HG03565 (cell line): ENCODE results near the gene RELA.
"Not testable (repeated sequence)": the region's sequence is repeated elsewhere in the genome, so short reads cannot be mapped to it uniquely, and the experiment has no call there.

Source experiments
- ATAC-seq: cut with Tn5 transposase; IDR thresholded peaks from one replicate; pipeline ENCODE4 v1.9.1; 2021; ENCODE audit warnings: mild to moderate bottlenecking, moderate library complexity; ENCODE audit not compliant: unreplicated experiment

RELA gene

DNA sequence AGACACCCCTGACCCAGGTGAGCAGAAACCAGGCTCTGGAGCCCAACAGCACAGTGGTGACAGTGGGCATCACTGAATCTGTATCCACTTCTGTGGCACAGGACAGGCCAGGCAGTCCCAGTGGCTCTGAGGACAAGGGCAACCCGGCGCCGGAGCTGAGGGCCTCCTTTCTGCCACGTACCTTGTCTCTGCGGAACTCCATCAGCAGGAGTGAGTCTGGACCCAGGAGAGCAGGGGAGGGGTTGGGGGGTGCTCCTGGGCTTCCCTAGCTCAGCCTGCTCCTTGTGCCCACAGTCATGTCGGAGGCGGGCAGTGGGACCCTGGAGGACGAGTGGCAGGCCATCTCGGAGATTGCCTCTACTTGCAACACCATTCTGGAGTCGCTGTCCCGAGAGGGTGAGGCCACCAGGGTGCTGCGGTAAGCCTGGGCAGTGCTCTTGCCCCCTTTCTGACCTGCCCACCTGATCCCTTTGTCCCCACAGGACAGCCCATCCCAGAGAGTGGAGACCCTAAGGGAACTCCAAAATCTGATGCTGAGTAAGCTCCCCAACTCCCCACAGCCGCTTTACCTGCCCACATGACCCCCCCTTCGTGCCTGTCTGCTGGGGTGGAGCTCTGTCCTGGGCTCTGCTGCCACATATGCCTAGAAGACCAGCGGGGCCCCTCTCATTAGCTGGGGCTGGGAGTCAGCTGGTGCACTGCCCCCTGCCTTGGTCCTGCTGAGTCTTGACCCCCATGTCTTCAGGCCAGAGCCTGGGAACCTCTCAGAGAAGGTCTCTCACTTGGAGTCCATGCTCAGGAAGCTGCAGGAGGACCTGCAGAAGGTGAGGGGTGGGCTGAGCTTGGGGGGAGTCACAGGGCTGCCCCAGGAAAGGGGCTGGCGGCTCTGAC, 12.8 kb downstream of the RELA start:
- no peak for ATAC-seq

DNA sequence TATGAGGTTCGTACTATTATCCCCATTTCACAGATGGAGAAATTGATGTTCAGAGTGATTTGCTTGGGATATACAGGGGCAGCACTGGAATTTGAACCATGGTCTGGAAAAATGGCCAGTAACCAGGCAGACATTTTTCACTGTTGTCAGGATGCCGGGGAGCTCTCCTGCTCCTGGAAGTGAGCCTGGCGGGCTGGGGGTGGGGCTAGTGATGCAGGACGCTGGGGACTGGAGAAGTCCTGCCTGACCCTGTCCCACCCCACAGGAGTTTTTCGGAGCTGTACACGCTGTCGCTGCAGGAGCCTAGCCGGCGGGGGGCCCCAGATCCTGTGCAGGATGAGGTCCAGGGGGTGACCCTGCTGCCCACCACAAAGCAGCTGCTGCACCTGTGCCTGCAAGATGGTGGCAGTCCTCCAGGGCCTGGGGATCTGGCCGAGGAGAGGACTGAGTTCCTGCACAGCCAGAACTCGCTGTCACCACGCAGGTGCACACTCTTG, 13.7 kb downstream of the RELA start:
- no peak for ATAC-seq

DNA sequence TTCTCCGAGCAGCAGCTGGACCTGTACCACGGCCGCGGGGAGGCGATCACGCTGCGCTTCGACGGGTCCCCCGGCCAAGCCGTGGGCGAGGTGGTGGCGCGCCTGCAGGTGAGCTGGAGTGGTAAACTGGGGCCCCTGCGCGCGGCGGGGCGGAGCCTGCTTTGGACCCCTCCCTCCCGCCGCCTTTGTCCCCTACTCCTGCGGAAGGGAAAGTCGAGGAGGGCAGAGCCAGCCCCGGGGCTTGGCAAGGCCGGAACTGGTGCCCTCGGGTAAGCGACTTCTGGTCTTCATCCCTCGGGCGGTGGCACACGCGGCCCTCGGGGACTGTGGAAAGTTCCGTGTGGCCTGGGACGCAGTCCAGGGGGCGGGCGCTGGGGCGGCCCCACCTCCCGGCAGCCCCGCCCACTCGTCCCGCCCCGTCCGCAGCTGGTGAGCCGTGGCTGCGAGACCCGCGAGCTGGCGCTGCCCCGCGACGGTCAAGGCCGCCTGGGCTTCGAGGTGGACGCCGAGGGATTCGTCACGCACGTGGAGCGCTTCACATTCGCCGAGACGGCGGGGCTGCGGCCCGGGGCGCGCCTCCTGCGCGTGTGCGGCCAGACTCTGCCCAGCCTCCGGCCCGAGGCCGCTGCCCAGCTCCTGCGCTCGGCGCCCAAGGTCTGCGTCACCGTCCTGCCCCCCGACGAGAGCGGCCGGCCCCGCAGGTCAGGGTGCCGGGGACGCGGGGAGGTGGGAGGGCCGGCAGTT, 15.6 kb downstream of the RELA start:
- no peak for ATAC-seq

DNA sequence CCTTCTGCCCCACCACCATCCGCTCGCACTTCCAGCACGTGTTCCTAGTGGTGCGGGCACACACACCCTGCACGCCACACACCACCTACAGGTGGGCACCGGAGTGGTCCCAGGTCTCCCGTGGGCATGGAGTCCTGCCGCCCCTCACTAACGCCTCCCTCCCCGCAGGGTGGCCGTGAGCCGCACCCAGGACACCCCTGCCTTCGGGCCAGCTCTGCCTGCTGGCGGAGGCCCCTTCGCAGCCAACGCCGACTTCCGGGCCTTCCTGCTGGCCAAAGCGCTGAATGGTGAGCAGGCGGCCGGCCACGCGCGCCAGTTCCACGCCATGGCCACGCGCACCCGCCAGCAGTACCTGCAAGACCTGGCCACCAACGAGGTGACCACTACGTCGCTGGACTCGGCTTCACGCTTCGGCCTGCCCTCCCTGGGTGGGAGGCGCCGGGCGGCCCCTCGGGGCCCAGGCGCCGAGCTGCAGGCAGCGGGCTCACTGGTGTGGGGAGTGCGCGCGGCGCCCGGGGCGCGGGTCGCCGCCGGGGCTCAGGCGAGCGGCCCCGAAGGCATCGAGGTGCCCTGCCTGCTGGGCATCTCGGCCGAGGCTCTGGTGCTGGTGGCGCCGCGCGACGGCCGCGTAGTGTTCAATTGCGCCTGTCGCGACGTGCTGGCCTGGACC, 16.3 kb downstream of the RELA start:
- no peak for ATAC-seq

DNA sequence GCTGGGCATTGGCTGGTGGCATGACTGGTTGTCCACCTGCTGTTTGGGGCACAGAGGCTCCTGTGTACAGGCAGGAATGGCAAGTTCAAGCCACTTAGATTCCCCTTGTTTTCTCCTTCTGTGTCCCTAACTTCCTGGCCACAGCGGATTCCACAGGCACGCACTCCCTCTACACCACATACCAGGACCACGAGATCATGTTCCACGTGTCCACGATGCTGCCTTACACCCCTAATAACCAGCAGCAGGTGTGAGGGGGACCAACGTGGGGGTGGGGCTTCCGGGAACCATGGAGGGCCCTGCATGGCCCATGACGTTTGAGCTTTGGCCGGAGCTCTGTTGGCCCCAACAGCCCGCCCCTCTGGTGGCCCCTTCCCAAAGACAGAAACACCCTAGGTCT, 17.0 kb downstream of the RELA start:
- ATAC-seq = no peak

DNA sequence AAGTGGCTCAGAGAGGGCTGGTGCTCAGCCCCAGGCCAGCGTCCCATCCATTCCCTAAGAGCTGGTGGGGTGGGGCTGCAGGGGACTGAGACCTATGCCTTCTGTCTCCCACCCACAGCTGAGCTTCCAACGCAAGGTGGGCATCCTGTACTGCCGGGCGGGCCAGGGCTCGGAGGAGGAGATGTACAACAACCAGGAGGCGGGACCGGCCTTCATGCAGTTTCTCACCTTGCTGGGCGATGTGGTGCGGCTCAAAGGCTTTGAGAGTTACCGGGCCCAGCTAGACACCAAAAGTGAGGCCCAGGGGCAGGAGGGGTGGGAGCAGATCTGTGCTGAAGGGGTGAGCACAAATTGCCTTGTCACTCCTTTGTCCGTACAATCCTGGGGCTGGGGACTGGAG, 17.9 kb downstream of the RELA start:
- no peak for ATAC-seq

DNA sequence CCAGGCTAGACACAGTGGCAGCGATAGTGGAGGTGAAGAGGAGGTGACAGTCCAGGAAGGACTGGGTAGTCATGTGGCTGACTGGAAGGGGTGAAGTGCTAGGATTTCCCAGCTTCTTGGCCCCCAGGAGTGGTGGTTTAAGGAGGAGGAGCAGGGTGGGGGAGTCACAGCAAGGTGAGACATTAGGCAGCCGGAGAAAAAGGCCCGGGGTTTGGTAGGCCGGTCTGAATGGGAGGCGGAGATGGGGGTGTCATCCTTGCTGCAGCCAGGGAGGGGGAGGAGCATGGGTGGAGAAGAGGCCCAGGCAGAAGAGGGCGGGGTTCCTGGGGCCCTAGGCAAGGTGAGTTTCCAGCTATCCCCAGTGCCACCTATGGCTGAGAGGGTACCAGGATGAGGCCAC, 18.7 kb downstream of the RELA start:
- no peak for ATAC-seq

DNA sequence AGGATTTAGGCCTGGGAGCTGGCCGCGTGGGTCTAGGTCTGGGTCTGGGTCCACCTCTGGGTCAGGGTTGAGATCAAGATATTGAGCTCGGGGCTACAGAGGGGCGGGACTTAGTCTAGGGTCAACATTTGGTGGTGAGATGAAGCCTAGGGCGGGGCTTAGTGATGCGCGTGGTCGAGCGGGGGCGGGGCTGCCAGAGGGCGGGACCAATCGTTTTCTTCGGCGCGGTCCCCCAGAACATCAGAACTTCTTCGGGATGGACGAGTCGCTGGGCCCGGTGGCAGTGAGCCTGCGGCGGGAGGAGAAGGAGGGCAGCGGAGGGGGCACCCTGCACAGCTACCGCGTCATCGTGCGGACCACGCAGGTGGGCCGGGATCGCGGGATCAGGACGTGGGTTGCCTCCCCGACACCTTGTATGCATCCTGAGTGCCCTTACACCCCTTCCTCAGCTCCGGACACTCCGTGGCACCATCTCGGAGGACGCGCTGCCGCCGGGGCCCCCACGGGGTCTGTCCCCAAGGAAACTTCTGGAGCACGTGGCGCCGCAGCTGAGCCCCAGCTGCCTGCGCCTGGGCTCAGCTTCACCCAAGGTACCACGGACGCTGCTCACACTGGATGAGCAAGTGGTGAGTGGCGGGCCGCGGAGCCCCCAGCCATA, 20.6 kb downstream of the RELA start:
- no peak for ATAC-seq

DNA sequence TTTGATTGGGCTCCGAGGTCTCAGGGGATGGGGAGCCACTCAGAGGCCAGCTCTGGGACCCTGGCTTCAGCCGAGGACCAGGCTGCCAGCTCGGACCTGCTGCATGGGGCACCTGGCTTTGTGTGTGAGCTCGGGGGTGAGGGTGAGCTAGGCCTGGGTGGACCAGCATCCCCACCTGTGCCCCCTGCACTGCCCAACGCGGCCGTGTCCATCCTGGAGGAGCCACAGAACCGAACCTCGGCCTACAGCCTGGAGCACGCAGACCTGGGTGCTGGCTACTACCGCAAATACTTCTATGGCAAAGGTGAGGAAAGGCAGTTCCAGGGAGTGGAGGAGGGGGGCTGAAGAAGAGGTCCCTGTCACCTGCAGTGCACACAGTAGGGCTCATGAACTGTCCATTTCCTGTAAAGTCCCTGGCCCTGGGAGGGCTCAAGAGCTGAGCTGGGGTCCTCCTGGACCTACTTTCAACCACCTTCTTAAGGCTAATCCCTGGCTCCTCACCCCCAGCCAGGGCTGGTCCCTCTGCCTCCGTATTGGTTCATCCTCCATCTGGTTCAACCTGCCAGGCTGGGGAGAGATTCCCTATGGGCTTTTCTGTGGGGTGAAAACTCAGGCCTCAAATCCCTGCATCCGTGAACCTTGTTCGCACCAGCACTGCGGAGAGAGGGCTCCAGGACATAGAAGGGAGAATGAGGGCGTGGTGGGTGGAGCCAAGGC, 21.3 kb downstream of the RELA start:
- ATAC-seq = no peak

DNA sequence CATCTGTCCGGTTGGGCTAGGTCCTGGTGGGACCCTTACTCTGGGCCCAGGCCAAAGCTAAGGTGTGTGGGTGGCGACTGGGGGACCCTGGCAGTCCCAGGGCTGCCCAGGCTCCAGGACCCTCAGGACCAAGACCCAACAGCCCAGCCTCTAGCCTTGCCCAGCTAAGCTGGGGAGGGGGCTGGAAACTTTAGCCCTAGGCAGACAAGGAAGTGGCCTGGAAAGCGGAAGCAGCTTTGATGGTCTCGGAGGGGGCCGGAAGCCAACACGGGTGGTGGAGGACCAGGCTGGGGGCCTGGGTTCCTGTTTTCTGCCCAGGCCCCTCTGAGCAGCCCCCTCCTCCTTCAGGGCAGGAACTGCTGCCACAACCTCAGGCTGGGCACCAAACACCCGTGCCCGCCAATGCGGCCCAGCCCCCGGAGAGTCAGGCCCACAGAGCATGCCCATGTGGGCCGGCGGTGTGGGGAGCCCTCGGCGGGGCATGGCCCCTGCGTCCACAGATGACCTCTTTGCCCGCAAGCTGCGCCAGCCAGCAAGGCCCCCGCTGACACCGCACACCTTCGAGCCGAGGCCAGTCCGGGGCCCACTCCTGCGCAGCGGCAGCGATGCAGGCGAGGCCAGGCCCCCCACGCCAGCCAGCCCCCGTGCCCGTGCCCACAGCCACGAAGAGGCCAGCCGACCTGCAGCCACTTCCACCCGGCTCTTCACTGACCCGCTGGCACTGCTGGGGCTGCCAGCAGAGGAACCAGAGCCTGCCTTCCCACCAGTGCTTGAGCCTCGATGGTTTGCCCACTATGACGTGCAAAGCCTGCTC, 22.0 kb downstream of the RELA start:
- no peak for ATAC-seq

DNA sequence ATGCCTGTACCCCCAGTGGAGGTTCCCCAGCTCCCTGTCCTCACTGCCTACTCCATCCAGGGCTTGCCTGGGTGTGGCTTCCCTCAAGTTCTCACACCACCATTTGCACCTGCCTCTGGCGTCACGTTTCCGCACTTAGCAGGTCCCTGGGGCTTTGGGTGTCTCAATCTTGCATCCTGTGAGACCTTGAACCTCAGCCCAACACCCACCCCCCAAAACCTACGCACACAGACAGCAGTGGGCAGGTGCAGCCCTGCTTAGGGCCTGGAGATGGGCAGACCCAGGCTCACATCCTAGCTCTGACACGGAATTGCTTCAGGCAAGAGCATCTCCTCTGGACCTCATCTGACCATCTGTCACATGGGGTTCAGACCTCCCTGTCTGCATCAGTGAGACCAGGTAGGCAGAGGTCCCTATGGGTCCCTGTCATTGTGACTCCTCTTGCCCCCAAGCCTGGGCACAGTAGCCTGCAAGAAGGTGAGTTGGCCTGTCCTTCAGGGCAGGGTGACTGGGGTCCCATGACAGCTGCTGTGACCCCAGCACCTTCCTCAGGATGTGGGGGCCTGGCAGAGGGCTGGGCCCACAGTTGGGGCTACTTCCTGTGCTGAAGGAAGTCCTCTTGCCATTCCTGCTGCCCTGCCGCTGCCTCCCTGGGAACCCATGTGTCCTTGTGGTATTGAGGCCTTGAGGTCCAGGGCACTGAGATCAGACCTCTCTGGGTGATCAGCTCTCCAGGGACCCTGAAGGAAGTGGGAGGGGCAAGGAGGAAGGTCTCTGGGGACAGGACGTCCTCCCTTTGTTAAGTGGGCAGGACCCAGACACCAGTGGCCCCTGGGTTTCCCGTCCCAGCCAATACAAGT, 22.9 kb downstream of the RELA start:
- ATAC-seq = peak; percentile 25

DNA sequence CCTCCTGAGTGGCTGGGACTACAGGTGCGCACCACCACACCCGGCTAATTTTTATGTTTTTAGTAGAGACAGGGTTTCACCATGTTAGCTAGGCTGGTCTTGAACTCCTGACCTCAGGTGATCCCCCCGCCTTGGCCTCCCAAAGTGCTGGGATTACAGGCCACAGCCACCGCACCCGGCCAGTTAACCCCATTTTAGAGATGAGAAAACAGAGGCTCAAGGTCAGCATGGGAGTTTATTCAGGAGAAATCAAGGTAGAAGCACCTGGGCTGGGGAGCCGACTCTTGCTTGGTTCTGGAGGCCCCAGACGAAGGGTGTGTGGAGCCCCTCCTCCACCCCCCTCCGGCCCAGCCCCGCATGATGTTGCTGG, 23.5 kb downstream of the RELA start:
- not testable (repeated sequence) for ATAC-seq

DNA sequence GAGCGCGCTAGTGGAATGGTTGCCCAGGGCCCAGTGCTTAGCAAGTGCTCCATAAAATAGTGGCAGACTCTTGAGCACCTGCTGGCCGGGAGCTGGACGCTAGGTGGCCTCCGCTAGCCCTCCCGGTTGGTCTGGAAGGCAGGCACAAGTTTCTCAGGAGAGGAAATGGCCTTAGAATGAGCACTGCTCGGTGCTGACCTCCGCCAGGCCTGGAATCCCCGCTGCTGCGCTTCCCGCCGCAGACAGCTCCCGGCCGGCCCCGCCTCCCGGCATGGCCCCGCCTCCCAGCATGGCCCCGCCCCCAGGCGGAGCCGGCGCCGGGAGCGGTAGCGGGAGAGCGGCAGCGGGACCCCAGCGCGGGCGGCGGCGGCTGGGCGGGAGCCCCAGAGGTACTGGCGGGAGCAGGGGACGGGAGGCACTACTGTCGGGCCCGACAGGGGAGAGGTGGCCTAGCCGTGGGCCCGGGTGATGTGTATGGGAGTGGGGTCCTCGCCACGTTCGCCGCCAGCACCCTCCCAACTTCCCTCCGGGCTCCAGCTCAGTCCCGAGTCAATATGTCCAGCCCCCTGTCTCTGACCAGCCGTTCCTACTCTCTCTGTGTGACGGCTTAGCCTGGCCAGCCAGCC, 24.8 kb downstream of the RELA start, which contains the start of gene SIPA1:
SIPA1 (plus strand) TSS at position 308 of the 626 bp plus-strand sequence. CDS start 2,821 bp downstream, outside the sequence.
- no peak for ATAC-seq

DNA sequence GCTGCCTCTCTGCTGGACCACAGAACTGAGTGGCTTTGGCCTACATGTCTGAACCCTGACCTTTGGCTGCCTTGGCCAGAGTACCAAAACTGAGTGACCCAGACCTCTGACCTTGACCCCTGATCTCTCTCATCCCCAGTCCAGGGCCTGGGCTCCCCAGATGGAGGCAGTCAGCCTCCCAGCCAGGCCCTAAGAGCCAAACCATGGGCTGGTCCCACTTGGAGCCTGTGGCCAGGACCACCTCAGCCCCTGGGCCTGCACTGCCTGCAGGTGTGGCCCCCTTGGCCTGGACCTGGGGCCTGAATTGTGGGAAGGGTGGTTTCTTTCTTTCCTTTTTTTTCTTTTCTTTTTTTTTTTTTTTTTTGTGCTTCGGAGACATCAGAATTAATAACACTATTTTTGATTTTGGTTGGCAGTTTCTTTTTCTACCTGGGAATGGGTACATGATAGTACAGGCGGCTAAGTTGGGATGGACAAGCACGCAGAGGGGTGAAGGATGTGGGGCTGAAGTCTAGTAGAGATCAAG, 25.6 kb downstream of the RELA start:
- ATAC-seq = no peak

DNA sequence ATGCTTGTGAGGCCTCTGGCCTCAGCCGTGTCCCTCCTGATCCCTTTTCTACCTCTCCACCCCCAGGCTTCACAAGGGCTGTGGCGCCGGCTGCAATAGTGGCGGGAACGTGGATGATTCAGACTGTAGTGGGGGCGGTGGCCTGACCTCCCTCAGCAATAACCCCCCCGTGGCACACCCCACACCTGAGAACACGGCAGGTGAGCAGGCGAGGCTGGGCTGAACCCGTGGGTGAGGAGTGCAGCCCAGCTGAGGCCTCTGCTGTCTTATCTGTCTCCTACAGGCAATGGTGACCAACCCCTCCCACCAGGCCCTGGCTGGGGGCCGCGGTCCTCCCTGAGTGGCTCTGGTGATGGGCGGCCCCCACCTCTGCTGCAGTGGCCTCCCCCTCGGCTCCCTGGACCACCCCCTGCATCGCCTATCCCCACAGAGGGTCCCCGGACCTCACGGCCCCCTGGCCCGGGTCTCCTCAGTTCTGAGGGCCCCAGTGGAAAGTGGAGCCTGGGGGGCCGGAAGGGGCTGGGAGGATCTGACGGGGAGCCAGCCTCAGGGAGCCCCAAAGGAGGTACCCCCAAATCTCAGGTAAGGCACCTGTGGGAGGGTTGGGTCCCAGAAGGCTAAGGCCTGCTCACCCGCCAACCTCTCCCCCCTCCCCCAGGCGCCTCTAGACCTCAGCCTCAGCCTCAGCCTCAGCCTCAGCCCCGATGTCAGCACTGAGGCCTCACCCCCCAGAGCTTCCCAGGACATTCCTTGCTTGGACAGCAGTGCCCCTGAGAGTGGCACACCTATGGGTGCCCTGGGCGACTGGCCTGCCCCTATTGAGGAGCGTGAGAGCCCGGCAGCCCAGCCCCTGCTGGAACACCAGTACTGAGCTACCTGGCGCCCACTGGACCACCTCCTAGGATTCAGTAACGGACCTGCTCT, 26.3 kb downstream of the RELA start:
- ATAC-seq = no peak

DNA sequence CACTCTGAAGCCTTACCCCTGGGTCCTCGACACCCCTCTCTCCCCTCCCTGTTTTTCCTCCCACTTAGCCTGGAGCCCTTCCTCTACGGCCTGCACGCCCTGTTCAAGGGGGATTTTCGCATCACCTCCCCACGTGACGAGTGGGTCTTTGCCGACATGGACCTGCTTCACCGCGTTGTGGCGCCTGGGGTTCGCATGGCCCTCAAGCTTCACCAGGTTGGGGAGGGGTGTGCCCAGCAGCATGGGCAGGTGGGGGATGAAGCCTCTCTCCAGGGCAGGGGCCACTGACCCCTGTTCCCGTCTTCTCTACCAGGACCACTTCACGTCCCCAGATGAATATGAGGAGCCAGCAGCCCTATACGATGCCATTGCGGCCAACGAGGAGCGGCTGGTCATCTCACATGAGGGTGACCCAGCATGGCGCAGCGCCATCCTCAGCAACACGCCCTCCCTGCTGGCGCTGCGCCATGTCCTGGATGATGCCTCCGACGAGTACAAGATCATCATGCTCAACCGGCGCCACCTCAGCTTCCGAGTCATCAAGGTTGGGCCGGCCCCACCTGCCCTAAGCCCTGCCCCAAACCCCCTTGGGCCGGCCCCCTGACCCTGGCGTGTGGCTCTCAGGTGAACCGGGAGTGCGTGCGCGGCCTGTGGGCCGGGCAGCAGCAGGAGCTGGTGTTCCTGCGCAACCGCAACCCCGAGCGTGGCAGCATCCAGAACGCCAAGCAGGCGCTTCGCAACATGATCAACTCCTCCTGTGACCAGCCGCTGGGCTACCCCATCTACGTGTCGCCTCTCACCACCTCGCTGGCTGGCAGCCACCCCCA, 27.6 kb downstream of the RELA start:
- no peak for ATAC-seq
